ENCODE data around the gene VSTM4.

VSTM4 gene

GRCh38 chr10:49070701-49071100 is 44.6 kb downstream of the VSTM4 start:
- no peak for DNase-seq (ENCODE audit: low read depth)

- DNase-seq (ENCODE audit: low read depth): no peak
Observed at GRCh38 chr10:49068672-49069217, 46.6 kb downstream of the VSTM4 start.

- DNase-seq (ENCODE audit: low read depth): no peak
Observed at GRCh38 chr10:49068209-49068608, 47.1 kb downstream of the VSTM4 start.

GRCh38 chr10:49066944-49067730 is 48.2 kb downstream of the VSTM4 start:
- no peak for DNase-seq (ENCODE audit: low read depth)

- DNase-seq (ENCODE audit: low read depth): no peak
Observed at GRCh38 chr10:49062229-49062628, 53.1 kb downstream of the VSTM4 start.

GRCh38 chr10:49061667-49062066 is 53.7 kb downstream of the VSTM4 start:
- no peak for DNase-seq (ENCODE audit: low read depth)

GRCh38 chr10:49058463-49059255 is 56.7 kb downstream of the VSTM4 start:
- no peak for DNase-seq (ENCODE audit: low read depth)

- no peak for DNase-seq (ENCODE audit: low read depth)
Observed at GRCh38 chr10:49057231-49057880, 58.0 kb downstream of the VSTM4 start.

GRCh38 chr10:49056356-49056755 is 59.0 kb downstream of the VSTM4 start:
- DNase-seq (ENCODE audit: low read depth): no peak

- DNase-seq (ENCODE audit: low read depth): no peak
Observed at GRCh38 chr10:49055221-49055849, 60.0 kb downstream of the VSTM4 start.

GRCh38 chr10:49054753-49055152 is 60.6 kb downstream of the VSTM4 start:
- no peak for DNase-seq (ENCODE audit: low read depth)

- DNase-seq (ENCODE audit: low read depth): no peak
Observed at GRCh38 chr10:49053998-49054692, 61.2 kb downstream of the VSTM4 start.

- DNase-seq (ENCODE audit: low read depth): no peak
Observed at GRCh38 chr10:49053053-49053997, 62.0 kb downstream of the VSTM4 start.

- no peak for DNase-seq (ENCODE audit: low read depth)
Observed at GRCh38 chr10:49052069-49052468, 63.3 kb downstream of the VSTM4 start.

- DNase-seq (ENCODE audit: low read depth): no peak
Observed at GRCh38 chr10:49050906-49051305, 64.4 kb downstream of the VSTM4 start.

- DNase-seq (ENCODE audit: low read depth): no peak
Observed at GRCh38 chr10:49050366-49050765, 65.0 kb downstream of the VSTM4 start.

- no peak for DNase-seq (ENCODE audit: low read depth)
Observed at GRCh38 chr10:49049660-49050059, 65.7 kb downstream of the VSTM4 start.

GRCh38 chr10:49047128-49047639 is 68.1 kb downstream of the VSTM4 start:
- no peak for DNase-seq (ENCODE audit: low read depth)

- no peak for DNase-seq (ENCODE audit: low read depth)
Observed at GRCh38 chr10:49044293-49045193, 70.8 kb downstream of the VSTM4 start.

All from stimulated activated CD8-positive, alpha-beta memory T cell treated with anti-CD3 and anti-CD28 coated beads, Interleukin-7, amount 100 ng/mL, for 24 hours (primary cell).